GM21723 (cell line): ENCODE results near the gene S100B.

Experiments
- ATAC-seq: cut with Tn5 transposase; IDR thresholded peaks from one replicate; pipeline ENCODE4 v1.9.1; 2021; ENCODE audit warnings: mild to moderate bottlenecking, moderate library complexity; ENCODE audit not compliant: unreplicated experiment

Gene S100B

DNA sequence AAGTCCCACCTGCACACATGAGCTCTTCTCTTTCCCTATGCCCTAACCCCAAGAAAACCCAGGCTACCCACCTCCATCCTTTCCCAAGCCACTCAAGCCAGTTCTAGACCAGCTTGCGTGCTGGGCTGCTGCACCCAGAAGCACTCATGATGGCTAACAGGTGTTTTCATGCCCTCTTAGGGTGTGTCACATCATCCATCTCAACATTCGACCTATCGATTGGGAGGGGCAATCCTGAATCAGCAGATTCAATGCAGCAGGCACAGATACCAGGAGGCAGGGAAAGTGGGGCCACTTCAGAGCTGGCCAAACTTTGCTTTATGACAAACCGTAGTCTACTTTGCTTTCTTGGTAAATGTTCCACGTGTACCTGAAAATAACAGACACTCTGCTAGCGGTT lies 24.0 kb upstream of the S100B start:
- ATAC-seq, result no peak

DNA sequence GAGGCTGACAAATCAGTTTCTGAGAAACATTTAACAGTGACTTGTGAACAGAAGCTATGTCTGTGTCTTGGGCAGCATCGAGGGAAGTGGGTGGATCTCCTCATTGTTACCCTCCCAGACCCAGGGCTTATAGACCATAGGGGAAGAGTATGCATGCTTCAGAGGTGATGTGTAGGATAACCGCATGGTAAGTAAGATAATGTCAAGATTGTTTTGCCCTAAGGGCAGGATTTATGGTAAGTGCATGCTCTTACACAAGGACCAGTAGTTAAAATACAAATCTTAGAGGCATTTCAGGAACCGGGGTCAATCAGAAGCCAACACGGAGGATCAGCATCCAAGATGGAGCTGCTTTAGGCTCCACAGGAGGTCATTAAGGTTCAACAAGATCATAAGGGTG lies 22.8 kb upstream of the S100B start:
- no peak for ATAC-seq

DNA sequence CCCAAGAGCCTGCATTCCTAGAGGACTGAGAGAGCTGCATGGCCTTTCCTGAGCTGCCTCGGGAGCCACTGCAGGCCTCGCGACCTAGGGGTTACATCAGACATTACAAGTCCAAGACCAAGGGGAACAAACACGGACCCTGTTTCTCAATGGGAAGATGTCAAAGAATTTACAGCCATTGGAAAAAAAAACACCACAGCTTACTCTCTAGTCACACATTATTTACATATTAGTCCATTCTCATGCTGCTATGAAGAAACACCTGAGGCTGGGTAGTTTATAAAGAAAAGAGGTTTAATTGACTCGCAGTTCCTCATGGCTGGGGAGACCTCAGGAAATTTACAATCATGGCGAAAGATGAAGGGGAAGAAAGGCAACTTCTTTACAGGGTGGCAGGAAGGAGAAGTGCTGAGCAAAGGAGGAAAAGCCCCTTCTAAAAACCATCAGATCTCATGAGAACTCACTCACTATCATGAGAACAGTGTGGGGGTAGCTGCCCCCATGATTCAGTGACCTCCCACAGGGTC lies 22.2 kb upstream of the S100B start:
- ATAC-seq, result no peak

- ATAC-seq, result no peak
These were observed 21.7 kb upstream of the S100B start for GRCh38 chr21:46626536-46626935.

- ATAC-seq, result no peak
These were observed 20.9 kb upstream of the S100B start for GRCh38 chr21:46625759-46626158.

GRCh38 chr21:46624050-46624449 lies 19.2 kb upstream of the S100B start:
- ATAC-seq, result no peak

GRCh38 chr21:46622226-46622625 lies 17.3 kb upstream of the S100B start:
- ATAC-seq, result no peak

DNA sequence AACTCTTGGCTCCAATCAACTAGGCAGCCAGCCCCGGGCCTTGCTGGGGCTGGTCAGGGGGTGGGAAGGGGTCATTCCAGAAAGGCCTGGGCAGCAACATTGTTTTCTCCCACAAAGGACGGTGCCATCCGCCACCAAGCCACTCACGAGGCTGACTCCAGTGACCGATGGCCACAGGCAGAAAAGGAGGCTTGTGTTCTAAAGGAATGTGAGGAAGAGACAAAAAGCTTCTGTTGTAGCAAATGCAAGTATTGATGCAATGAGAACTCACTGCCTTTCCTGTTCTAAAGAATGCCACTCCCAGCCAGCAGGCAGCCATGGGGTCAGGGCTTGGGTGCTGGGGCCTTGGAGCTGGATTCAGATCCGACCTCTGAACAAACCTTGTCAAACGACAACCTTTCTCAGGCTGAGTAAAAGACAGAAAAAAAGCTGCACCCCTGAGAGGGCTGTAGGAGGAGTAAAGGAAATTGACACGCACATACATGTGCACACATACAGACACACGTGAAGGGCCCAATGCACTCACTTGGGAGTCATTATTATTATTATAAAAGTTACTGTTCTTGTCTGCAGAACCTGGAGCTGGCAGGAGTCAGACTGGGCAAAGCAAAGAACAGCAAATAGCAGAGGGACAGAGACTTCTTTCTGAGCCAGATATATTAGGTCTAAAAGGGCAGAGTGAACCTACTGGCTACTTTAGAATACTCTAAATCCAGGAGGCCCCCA lies 16.7 kb upstream of the S100B start:
- ATAC-seq, result no peak

- no peak for ATAC-seq
These were observed 16.0 kb upstream of the S100B start for GRCh38 chr21:46620846-46621245.

DNA sequence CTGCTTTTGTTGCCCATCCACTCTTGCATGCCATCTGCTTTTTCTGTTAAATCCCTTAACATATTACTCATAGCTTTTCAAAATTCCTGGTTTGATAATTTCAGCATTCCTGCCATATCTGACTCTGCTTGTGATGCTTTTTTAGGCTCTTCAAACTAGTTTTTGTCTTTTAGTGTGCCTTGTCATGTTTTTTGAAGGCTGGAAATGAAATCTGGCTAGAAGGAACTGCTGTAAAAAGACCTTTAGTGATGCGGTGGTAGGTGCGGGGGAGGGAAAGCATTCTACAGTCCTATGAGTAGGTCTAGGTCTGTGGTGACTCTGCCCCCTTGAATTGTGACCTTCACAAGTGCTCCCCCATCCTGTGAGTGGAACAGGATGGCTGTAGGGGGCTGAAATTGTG lies 15.0 kb upstream of the S100B start:
- ATAC-seq, result no peak

- no peak for ATAC-seq
These were observed 14.0 kb upstream of the S100B start for GRCh38 chr21:46618738-46619379.

DNA sequence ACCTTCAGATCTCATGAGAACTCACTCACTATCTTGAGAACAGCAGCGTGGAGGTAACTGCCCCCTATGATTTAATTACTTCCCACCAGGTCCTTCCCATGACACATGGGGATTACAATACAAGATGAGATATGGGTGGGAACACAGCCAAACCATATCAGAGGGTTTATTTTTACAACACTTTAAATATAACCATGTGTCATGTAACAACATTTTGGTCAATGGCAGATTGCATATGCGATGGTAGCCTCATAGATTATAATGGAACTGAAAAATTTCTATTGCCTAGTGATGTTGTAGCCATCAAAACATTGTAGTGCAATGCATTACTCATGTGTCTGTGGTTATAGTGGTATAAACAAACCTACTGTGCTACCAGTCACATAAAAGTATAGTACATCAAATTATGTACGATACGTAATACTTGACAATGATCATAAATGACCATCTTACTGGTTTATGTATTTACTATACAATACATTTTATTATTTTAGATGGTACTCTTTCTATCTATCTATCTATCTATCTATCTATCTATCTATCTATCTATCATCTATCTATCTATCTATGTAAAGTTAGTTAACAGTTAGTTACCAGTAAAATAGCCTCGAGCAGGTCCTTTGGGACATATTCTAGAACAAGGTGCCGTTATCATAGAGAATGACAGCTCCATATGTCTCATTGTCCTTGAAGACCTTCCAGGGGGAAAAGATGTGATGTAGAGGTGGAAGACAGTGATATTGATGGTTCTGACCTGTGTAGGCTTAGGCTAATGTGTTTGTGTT lies 12.6 kb upstream of the S100B start:
- ATAC-seq, result no peak

DNA sequence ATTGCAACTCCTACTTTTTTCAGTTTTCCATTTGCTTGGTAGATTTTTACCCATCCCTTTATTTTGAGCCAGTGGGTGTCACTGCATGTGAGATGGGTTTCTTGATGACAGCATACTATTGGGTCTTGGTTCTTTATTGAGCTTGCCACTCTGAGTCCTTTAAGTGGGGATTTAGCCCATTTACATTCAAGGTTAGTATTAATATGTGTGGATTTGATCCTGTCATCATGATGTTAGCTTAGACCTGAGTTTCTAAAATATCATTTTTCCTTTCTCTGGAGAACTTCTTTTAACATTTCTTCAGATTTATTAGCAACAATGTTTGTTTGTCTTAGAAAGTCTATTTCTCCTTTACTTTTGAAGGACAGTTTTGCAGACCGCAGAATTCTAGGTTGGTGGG lies 11.8 kb upstream of the S100B start:
- ATAC-seq, result no peak

- ATAC-seq, result no peak
These were observed 11.2 kb upstream of the S100B start for GRCh38 chr21:46616050-46616449.

DNA sequence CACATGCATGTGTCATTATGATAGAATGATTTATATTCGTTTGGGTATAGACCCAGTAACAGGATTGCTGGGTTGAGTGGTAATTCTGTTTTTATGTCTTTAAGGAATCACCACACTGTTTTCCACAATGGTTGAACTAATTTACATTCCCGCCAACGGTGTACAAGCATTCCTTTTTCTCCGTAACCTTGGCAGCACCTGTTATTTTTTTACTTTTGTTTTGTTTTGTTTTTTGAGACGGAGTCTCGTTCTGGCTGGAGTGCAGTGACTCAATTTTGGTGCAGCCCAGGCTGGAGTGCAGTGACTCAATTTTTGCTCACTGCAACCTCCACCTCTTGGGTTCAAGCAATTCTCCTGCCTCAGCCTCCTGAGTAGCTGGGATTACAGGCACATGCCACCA lies 8.5 kb upstream of the S100B start:
- ATAC-seq, result no peak

- ATAC-seq, result no peak
These were observed 5.3 kb upstream of the S100B start for GRCh38 chr21:46610018-46610701.

- ATAC-seq, result peak; percentile 44
These were observed 3.8 kb upstream of the S100B start for GRCh38 chr21:46608672-46609111.

GRCh38 chr21:46607636-46608035 lies 2.8 kb upstream of the S100B start:
- no peak for ATAC-seq

GRCh38 chr21:46606427-46606813 lies 1.5 kb upstream of the S100B start:
- peak; percentile 7 for ATAC-seq

DNA sequence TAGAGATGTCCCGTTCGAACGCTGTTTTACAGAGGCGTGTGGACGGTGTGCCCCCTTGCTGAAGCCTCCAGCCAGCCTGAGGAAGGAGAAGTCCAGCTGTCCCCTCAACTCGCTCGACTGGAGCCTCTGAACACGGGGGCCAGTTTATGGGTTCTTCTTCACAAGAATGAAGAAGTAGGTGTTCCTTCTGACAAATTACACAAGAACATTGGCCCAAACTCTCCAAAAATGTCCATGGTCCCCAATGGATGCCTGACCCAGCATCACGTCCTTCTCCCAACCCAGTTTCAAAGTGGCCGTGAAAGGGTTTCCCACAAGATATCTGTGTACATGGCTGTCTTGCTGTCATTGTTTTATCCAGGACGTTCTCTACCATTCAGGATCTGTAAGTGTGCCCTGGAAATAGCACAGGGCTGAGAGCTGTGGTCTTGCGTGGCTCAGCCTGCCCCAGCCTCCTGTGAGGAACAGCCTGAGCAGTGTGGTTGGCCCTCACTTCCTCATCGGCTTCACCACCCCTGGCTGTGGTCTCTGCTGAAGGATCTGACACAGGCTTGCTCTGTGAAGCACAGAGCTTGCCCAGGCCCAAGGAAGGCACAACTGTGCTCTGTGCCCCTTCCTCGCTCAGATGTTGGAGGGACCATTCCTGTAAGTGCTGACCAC lies 1.0 kb upstream of the S100B start:
- peak; percentile 64 for ATAC-seq
